Stimulated activated CD8-positive, alpha-beta memory T cell treated with anti-CD3 and anti-CD28 coated beads, Interleukin-15, amount 100 ng/mL, for 1 hour (primary cell): ENCODE measurements around the gene NEK11.

ENCODE experiments used
- DNase-seq: peaks from one replicate; pipeline ENCODE4 v3.0.0-alpha.2; 2020; ENCODE audit warnings: low read depth

Gene NEK11

GRCh38 chr3:131141770-131142169, 115.1 kb downstream of the NEK11 start:
- DNase-seq, result no peak

DNA sequence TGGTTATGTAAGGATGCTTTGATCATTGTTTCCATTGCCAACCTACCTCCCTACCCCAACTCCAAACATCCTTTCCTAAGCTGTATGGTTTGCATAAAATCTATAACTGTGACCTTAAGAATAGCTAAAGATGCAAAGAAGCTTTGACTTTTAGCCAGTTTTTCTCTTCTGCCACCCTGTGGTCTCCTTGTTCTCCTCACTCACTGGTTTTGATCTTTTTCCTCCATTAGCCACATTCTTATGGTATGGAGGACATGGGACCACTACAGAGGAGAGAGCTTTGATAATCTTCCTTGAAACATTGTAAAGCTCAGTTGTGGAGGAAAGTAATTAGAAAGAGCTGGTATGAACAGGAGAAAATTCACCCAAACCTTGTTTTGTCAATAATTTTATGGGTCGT, 115.9 kb downstream of the NEK11 start:
- DNase-seq, result no peak

DNA sequence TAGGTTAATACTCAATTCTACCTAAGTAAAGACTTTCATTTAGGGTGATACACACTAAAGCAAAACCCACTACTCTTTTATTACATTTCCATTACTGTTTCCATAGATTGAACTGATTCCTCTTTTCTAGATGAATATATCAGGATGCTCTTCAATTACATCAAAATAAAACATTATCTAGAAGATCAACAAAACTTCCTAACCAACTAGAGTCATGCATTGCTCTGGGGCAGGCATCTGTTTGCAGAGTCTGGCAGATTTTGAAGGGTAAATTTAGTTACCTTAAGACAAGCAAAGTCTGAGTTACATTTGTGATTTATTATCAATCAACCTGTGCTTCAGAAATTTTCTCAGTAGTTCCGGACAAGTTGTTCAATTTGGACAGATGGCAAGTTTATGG, 117.1 kb downstream of the NEK11 start:
- no peak for DNase-seq

DNA sequence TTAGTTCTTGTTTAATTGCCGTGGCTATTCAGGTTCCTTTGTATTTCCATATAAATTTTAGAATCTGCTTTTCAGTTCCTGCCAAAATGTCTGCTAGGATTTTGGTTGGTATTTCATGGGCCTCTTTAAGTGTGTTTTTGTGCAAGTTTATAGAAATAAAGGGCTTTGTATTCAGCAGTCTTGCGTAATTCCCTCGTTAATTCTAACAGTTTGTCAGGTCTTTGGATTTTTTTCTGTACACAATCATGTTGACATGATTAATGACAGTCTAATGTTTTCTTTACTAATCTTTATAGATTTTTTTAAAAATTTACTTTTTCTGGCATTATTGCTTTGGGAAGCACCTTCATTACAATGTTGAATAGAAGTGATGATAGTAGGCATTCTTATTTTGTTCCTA, 120.9 kb downstream of the NEK11 start:
- DNase-seq, result no peak

DNA sequence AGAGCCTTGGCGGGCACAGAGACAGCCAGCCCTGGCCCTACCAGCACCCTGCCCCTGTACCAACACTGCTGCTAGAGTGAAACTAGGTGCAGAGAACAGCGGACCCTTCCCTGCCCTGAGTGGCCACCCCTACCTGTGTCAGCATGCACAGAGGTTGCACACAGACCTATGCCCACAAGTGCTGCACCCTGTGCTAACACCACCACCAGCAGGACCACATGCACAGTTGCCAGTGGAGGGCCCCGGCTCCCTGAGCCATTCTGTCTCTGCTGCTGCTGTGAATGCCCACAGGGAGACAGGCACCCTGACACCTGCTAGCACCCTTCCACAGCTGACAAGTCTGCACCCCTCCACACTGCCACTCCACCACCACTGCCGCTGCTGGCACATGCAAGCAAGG, 131.8 kb downstream of the NEK11 start:
- no peak for DNase-seq

GRCh38 chr3:131162516-131162915, 135.8 kb downstream of the NEK11 start:
- no peak for DNase-seq

DNA sequence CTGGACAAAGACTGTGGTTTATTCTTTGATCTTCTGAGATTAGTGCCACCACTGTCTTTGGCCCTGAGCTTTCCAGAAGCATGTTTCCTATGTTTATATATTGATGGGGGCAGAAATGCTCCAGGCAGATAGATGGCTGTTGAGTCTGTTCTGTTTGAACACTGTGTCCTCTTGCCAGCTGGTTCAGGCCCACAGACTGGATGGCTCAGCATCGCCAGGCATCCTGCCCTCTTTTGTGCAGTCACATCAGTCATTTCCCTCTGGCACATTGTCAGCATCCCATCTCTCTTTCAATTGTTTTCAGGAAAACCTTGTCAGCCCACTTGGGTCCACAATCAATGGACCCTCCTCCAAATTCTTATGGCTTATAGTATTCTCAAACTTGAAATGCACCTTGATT, 141.2 kb downstream of the NEK11 start:
- no peak for DNase-seq

GRCh38 chr3:131169331-131169730, 142.7 kb downstream of the NEK11 start:
- DNase-seq, result no peak

- DNase-seq, result no peak
Observed at GRCh38 chr3:131172502-131173200, 146.0 kb downstream of the NEK11 start.

DNA sequence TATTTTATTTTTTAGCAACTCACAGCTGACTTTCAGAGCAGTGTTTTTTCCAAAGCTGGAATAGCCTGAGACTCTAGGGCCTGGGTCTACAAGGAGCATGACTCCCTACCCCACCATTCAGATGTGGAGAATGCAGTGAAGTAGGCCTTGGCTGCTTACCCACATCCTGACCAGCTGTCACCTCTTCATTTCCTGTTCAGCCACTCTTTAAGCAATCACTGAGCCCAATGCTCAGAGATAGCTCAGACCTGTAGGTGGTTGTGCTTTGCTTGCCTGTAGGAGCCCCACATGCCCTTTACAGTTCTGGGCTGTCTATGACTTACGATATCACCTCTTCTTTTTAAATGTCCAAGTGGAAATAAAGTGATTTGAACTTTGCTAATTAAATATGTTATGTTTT, 148.1 kb downstream of the NEK11 start:
- DNase-seq, result no peak

DNA sequence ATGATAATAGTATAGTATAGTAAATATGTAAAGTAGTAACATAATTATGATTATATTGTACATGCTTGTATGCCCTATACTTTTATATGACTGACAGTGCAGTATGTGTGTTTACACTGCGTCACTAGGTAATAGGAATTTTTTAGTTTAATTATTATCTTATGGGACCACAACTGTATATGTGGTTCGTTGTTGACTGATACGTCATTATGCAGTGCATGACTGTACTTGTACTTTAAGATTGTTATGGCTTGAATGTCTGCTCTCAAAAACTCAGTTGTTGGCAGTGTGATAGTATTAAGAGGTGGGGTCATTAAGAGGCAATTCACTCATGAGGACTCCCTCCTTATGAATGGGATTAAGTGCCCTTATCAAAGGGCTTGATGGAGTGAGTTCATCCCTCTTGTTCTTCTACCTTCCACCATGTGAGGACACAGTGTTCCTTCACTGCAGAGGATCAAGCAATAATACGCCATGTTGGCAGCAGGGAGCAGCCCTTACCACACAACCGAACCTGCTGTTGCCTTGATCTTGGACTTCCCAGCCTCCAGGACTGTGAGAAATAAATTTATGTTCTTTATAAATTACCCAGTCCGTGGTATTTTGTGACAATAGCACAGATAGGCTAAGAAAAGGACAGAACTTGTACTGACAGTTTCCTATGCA, 152.2 kb downstream of the NEK11 start:
- DNase-seq, result no peak

DNA sequence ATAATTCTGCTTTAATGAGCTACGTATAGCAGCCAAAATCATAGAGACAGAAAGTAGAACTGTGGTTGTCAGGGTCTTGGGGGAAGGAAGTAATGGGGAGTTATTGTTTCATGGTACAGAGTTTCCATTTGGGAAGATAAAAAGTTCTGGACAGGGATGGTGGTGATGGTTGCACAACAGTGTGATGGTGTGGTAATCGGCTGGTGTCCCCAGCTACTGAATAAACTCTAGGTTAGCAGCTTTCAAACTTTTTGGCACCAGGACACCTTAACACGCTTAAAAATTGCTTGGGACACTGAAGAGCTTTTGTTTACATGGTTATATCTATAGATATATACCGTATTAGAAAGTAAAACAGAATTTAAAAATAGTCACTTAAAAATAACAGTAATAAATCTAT, 166.0 kb downstream of the NEK11 start:
- DNase-seq, result no peak

- DNase-seq, result no peak
Observed at GRCh38 chr3:131193641-131194238, 167.1 kb downstream of the NEK11 start.

DNA sequence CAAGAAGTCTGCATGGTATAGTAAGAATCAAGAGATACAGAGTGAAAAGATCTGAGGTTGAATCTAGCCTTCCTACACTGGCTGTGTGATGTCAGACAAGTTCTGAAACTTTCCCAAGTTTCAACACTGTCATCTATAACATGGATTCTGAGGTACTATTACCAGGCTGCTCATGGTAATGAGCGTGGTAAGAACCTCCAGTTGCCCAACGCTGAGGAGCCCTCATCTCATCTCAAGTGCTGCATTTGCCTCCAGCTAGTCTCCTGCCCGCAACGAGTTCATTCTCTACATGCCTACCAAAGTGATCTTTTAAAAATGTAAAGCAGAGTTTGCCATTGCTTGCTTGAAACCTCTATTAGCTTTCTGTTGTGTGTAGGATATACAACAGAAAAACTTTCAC, 168.1 kb downstream of the NEK11 start:
- no peak for DNase-seq

DNA sequence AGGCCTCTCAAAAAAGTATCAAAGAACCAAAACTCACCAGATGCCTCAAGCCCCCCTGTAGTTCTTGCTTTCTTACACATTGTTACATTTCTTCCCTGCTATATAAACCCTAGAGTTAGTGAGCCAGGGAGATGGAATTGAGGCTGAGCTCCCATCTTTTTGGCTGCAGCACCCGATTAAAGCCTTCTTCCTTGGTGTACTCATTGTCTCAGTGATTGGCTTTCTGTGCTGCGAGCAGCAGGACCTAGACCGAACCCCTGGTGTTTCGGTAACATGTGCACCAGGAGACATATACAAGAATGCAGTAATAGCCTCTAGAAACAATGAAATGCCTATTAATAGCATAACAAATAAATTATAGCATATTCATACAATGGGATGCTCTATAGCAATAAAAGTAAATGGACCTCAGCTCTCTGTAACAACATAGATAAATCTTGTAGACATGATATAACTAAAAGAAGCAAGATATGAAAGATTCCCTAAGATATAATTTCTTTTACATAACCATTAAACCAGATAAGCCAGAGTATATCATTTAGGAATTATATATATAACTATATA, 174.0 kb downstream of the NEK11 start:
- DNase-seq, result no peak

DNA sequence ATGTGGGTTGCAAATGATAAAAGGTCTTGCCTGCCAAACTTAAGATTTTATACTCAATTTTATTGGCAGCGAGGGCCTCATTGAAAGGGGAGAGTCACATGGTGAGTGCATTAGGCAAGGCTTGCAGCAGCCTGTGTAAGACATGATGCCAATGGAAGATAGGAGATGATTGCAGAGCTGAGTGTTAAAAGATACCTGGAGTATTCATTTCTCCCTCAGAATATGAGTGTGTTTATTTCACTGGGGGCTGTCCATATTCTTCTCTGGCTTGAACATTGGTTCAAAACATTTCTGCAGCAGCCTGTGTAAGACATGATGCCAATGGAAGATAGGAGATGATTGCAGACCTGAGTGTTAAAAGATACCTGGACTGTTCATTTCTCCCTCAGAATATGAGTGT, 189.7 kb downstream of the NEK11 start:
- no peak for DNase-seq

DNA sequence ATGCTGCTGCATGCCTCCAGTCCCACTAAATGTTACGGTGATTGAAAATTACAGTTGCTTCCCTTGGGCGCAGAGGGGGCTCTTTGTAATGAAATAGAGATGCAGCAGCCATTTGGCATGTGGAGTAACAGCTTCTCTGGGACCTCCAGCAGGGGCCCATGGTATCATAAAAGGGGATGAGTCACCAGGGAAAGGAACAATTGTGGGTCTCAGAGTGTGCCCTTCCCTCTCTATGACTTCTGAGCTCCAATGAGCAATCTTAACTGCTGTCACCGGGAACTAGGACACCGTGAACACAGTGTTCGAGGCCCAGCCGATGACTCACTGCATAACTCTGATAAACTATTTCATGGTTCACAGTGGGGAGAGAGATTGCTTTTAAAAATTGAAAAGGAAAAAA, 190.1 kb downstream of the NEK11 start:
- DNase-seq, result no peak

DNA sequence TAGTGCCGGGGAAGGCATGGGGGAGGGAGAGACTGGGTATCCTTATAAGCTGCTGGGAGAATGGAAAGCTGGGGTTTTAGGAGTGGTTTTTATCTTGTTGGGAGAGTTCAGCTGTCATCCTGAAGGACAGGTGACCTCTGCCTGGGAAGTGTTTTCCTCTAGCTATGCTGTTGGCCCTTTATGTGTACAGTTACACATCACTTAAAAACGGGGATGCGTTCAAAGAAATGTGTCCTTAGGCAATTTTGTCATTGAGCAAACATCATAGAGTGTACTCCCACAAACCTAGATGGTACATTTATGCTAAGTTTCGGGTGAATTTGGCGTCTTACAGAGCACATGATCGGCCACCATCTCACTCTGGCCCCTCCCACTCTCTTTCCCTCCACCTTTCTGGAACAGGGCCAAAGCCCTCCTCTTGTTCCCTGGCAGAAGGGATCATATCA, 190.6 kb downstream of the NEK11 start:
- no peak for DNase-seq

GRCh38 chr3:131218196-131218595, 191.5 kb downstream of the NEK11 start:
- DNase-seq, result no peak

- DNase-seq, result no peak
Observed at GRCh38 chr3:131221731-131222130, 195.1 kb downstream of the NEK11 start.

- DNase-seq, result no peak
Observed at GRCh38 chr3:131222599-131222998, 195.9 kb downstream of the NEK11 start.

DNA sequence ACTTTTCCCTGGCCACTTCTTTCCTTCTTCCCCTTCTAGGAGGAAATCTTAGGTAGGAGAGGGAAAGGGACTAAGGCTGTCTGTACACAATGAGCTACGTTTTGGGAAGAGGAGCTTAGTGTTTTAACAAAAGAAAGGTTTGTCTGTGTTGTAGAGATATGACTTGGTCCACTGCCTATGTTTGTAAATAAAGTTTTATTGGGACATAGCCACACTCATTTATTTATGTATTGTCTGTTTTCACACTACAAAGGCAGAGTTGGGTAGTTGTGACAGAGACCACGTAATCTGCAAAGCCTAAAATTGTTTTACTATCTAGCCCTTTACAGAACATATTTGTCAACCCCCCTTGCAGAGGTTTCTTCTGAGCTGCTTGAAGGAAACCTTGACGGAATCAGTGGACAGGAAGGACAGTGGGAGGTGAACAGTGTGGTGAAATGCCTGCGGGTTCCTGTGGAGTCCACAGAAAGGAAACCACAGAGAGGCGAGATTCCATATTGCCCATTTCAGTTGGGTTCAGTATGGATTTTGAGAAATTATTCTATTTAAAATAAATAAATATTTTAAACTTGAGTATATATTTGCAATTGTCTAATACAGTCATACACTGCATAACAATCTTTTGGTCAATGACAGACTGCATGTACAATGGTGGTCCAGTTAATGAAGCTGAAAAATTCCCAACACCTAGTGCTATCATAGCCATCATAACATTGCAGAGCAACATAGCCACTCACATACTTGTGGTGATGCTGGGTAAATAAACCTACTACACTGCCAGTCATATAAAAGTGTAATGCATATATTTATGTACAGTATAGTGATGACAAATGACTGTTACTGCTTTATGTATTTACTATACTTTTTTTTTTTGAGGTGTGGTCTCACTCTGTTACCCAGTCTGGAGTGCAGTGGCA, 197.0 kb downstream of the NEK11 start:
- DNase-seq, result no peak
